Measurements from ENCODE around the gene AOC1.

DNA sequence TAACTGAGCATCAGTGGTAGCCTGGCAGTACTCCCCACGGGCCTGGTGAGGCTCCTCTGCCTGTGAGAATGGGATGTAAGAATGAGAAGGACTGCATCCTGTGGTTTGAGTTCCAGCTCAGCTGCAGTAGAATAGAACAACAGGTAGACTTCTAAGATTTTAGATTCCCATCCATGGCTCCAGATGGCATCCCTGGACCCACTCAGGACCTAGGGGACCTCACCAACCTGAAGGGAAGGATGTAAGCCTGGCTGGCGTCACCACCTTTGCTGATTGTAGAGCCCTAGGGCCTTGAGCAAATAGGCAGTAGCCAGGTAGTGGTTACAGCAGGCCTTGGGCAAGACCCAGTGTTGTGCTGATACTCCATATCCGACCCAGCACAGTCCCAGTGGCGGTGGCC is 9.6 kb upstream of the AOC1 start:
- TF ChIP-seq ZEB2 (tag by site-specific recombination; IDR thresholded peaks at IDR 0.05) (no peak), KLF16 (tag by site-specific recombination; IDR thresholded peaks at IDR 0.05) (no peak), HOXA7 (CRISPR knock-in tag; IDR thresholded peaks at IDR 0.05; ENCODE audit: borderline replicate concordance) (no peak), ZNF549 (tag by site-specific recombination; IDR thresholded peaks at IDR 0.05) (no peak), GFI1B (tag by site-specific recombination; IDR thresholded peaks at IDR 0.05) (no peak), TCF7L2 (IDR thresholded peaks at IDR 0.05; ENCODE audit: borderline replicate concordance, low read depth, low read length) (no peak), MYNN (tag by site-specific recombination; IDR thresholded peaks at IDR 0.05; ENCODE audit: borderline replicate concordance) (no peak), ZNF837 (tag by site-specific recombination; IDR thresholded peaks at IDR 0.05) (no peak)
- TF ChIP-seq, protein P1, sequence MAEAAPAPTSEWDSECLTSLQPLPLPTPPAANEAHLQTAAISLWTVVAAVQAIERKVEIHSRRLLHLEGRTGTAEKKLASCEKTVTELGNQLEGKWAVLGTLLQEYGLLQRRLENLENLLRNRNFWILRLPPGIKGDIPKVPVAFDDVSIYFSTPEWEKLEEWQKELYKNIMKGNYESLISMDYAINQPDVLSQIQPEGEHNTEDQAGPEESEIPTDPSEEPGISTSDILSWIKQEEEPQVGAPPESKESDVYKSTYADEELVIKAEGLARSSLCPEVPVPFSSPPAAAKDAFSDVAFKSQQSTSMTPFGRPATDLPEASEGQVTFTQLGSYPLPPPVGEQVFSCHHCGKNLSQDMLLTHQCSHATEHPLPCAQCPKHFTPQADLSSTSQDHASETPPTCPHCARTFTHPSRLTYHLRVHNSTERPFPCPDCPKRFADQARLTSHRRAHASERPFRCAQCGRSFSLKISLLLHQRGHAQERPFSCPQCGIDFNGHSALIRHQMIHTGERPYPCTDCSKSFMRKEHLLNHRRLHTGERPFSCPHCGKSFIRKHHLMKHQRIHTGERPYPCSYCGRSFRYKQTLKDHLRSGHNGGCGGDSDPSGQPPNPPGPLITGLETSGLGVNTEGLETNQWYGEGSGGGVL (tag by site-specific recombination; IDR thresholded peaks at IDR 0.05), result no peak
- TF ChIP-seq, protein P2, sequence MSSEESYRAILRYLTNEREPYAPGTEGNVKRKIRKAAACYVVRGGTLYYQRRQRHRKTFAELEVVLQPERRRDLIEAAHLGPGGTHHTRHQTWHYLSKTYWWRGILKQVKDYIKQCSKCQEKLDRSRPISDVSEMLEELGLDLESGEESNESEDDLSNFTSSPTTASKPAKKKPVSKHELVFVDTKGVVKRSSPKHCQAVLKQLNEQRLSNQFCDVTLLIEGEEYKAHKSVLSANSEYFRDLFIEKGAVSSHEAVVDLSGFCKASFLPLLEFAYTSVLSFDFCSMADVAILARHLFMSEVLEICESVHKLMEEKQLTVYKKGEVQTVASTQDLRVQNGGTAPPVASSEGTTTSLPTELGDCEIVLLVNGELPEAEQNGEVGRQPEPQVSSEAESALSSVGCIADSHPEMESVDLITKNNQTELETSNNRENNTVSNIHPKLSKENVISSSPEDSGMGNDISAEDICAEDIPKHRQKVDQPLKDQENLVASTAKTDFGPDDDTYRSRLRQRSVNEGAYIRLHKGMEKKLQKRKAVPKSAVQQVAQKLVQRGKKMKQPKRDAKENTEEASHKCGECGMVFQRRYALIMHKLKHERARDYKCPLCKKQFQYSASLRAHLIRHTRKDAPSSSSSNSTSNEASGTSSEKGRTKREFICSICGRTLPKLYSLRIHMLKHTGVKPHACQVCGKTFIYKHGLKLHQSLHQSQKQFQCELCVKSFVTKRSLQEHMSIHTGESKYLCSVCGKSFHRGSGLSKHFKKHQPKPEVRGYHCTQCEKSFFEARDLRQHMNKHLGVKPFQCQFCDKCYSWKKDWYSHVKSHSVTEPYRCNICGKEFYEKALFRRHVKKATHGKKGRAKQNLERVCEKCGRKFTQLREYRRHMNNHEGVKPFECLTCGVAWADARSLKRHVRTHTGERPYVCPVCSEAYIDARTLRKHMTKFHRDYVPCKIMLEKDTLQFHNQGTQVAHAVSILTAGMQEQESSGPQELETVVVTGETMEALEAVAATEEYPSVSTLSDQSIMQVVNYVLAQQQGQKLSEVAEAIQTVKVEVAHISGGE (tag by site-specific recombination; conservative IDR thresholded peaks at IDR 0.05; ENCODE audit: low read depth), result no peak
- TF ChIP-seq, protein P3, sequence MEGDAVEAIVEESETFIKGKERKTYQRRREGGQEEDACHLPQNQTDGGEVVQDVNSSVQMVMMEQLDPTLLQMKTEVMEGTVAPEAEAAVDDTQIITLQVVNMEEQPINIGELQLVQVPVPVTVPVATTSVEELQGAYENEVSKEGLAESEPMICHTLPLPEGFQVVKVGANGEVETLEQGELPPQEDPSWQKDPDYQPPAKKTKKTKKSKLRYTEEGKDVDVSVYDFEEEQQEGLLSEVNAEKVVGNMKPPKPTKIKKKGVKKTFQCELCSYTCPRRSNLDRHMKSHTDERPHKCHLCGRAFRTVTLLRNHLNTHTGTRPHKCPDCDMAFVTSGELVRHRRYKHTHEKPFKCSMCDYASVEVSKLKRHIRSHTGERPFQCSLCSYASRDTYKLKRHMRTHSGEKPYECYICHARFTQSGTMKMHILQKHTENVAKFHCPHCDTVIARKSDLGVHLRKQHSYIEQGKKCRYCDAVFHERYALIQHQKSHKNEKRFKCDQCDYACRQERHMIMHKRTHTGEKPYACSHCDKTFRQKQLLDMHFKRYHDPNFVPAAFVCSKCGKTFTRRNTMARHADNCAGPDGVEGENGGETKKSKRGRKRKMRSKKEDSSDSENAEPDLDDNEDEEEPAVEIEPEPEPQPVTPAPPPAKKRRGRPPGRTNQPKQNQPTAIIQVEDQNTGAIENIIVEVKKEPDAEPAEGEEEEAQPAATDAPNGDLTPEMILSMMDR (tag by site-specific recombination; IDR thresholded peaks at IDR 0.05), result no peak
- TF ChIP-seq, protein P4, sequence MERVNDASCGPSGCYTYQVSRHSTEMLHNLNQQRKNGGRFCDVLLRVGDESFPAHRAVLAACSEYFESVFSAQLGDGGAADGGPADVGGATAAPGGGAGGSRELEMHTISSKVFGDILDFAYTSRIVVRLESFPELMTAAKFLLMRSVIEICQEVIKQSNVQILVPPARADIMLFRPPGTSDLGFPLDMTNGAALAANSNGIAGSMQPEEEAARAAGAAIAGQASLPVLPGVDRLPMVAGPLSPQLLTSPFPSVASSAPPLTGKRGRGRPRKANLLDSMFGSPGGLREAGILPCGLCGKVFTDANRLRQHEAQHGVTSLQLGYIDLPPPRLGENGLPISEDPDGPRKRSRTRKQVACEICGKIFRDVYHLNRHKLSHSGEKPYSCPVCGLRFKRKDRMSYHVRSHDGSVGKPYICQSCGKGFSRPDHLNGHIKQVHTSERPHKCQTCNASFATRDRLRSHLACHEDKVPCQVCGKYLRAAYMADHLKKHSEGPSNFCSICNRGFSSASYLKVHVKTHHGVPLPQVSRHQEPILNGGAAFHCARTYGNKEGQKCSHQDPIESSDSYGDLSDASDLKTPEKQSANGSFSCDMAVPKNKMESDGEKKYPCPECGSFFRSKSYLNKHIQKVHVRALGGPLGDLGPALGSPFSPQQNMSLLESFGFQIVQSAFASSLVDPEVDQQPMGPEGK (tag by site-specific recombination; IDR thresholded peaks at IDR 0.05), result no peak
